ENCODE measurements around the gene HIF3A. TPM values are rescaled to one million over a fixed set of nuclear protein-coding genes. Genes with fewer than 3 reads are reported as not detected.

HIF3A gene
- total RNA-seq, 1 experiment from 2014 or later: 31.9 TPM

- H2AK5ac ChIP-seq (ENCODE audit: insufficient read length, low read length): no peak overlapping the region
- H3K9ac ChIP-seq (ENCODE audit: extremely low read depth, insufficient read length, low read length): no peak overlapping the region
- no peak overlapping the region for H4K91ac ChIP-seq (ENCODE audit: insufficient read length, low read depth, low read length)
- peaks cover 4% of the 10 kb centered on the region for H3K23me2 ChIP-seq (ENCODE audit: insufficient read length, low read depth, low read length, poor library complexity, severe bottlenecking)
- H3K18ac ChIP-seq (ENCODE audit: insufficient read length, low read depth, low read length): no peak overlapping the region
- no peak overlapping the region for H2BK20ac ChIP-seq (ENCODE audit: low read depth, low read length, poor library complexity, severe bottlenecking)
- H4K8ac ChIP-seq (replicated peaks; ENCODE audit: insufficient read length, low read depth, low read length): no peak overlapping the region
- DNase-seq: no peak
- Mint-ChIP-seq H3K36me3 (ENCODE audit: insufficient read depth in 1 of 3, low read depth in 3 of 3) (peaks cover 14 to 60% (median 55%) of the 10 kb centered on the region in 3 experiments), H3K27ac (peak overlapping the region in 2 of 3 experiments; percentile 52 to 81; a peak in 3 of 7 replicates), H3K27me3 (ENCODE audit: low read depth) (no peaks in the 10 kb centered on the region), H3K4me1 (peaks cover 10 to 25% of the 10 kb centered on the region in 2 experiments), H3K9me3 (no peaks in the 10 kb centered on the region; a peak in 1 of 5 replicates), H3K4me3 (no peak overlapping the region)
- H3K23ac ChIP-seq (ENCODE audit: insufficient read length, low read depth, low read length): no peak overlapping the region
- no peak overlapping the region for H2AFZ ChIP-seq (ENCODE audit: low read length)
- peaks cover 3% of the 10 kb centered on the region; the same call in 1 of the 2 replicates for H3K4me1 ChIP-seq (ENCODE audit: insufficient read depth, low read length)
- H3K27ac ChIP-seq (ENCODE audit: insufficient read length, low read depth, low read length): no peak overlapping the region
- no peaks in the 10 kb centered on the region for H3K9me3 ChIP-seq (ENCODE audit: control insufficient read depth, low read depth, low read length)
- peaks cover 18% of the 10 kb centered on the region for H3K79me1 ChIP-seq (ENCODE audit: insufficient read depth, low read depth, low read length, poor library complexity, severe bottlenecking)
- TF ChIP-seq CTCF (conservative IDR thresholded peaks at IDR 0.05): no peak
- no peak overlapping the region for H3K14ac ChIP-seq (ENCODE audit: insufficient read depth, low read length)
- no peak overlapping the region for H2BK5ac ChIP-seq (ENCODE audit: insufficient read length, low read length)
- H3K4ac ChIP-seq (ENCODE audit: low read depth, low read length): no peak overlapping the region
- whole genome bisulfite sequencing (ENCODE audit: extremely low coverage, insufficient read length, low lambda C conversion rate): no CpG with 5 or more reads among the region's 23 CpGs
- H4K20me1 ChIP-seq (ENCODE audit: control insufficient read depth, insufficient read depth, insufficient read length): no peaks in the 10 kb centered on the region
- no peak overlapping the region for H2BK12ac ChIP-seq (ENCODE audit: insufficient read length, low read depth, low read length)
- no peak overlapping the region for H2BK120ac ChIP-seq (ENCODE audit: low read depth, low read length, poor library complexity, severe bottlenecking)
- peaks cover 8% of the 10 kb centered on the region; the same call in 1 of the 2 replicates for H3K79me2 ChIP-seq (ENCODE audit: insufficient read depth, low read length)
- H3T11ph ChIP-seq (ENCODE audit: low read length): no peak overlapping the region
- no peak overlapping the region for H3K4me2 ChIP-seq (ENCODE audit: insufficient read depth, insufficient read length, low read length)
- no peak overlapping the region for H3K56ac ChIP-seq (ENCODE audit: insufficient read length, low read depth, low read length)
- H4K5ac ChIP-seq (ENCODE audit: insufficient read length, low read depth, low read length): no peak overlapping the region
- H2BK15ac ChIP-seq (ENCODE audit: low read depth, low read length): no peak overlapping the region
- no peaks in the 10 kb centered on the region for H3K27me3 ChIP-seq (ENCODE audit: insufficient read depth, low read length)
These were observed 58.6 kb downstream of the HIF3A start for GRCh38 chr19:46355234-46356148.

All from H9 (cell line).